Aorta (tissue), 5 donors: ENCODE results near the gene PAFAH1B2. TPM values are rescaled to one million over a fixed set of nuclear protein-coding genes. Genes with fewer than 3 reads are reported as not detected.

Experiments used
- ATAC-seq: fragments of 200-7000 bp; cut with Tn5 transposase; one replicate; pipeline ENCODE4 v1.9.1; 2022; ENCODE audit warnings: moderate library complexity; ENCODE audit not compliant: low FRiP score
- DNase-seq, 2 donors: peaks; one replicate each; pipeline ENCODE4 v3.0.0-alpha.2; 2020
- H3K27ac ChIP-seq, 2 donors: one replicate each; pipeline ENCODE4 v1.5.1; 2013; ENCODE audit warnings: low read length in 2 of 2, mild to moderate bottlenecking in 2 of 2, moderate library complexity in 2 of 2, control low read depth in 1 of 2, inconsistent platforms in 1 of 2, low read depth in 1 of 2
- H3K27me3 ChIP-seq, 2 donors: one replicate each; pipeline ENCODE4 v1.6.1; 2013; ENCODE audit warnings: control low read depth in 1 of 2, low read length in 1 of 2, mild to moderate bottlenecking in 1 of 2, moderate library complexity in 1 of 2; ENCODE audit not compliant: insufficient read depth in 2 of 2, control insufficient read depth in 1 of 2
- H3K36me3 ChIP-seq, 2 donors: one replicate each; pipeline ENCODE4 v1.6.1; 2013; ENCODE audit warnings: control low read depth in 1 of 2, low read length in 1 of 2, mild to moderate bottlenecking in 1 of 2; ENCODE audit not compliant: insufficient read depth in 2 of 2, control insufficient read depth in 1 of 2
- H3K4me1 ChIP-seq, 2 donors: one replicate each; pipeline ENCODE4 v1.6.1; 2013; ENCODE audit warnings: low read length in 2 of 2, control low read depth in 1 of 2, mild to moderate bottlenecking in 1 of 2, moderate library complexity in 1 of 2; ENCODE audit not compliant: insufficient read depth in 2 of 2, control insufficient read depth in 1 of 2
- H3K4me3 ChIP-seq, 2 donors: one replicate each; pipeline ENCODE4 v1.5.1; 2013; ENCODE audit warnings: low read length in 2 of 2, control low read depth in 1 of 2, mild to moderate bottlenecking in 1 of 2
- H3K9me3 ChIP-seq: one replicate; pipeline ENCODE4 v1.6.1; 2013; ENCODE audit warnings: mild to moderate bottlenecking, low read length; ENCODE audit not compliant: control insufficient read depth
- WGBS, 2 donors: extraction: QIAGEN DNeasy Blood & Tissue Kit; methylation state at CpG; one replicate each; pipeline ENCODE4 v1.1.7; 2013; 5-methylcytosine and 5-hydroxymethylcytosine counted together
- intact Hi-C, 2 donors: fragments of 100-400 bp; cut with DNase I; formaldehyde crosslinking; loops; one replicate each; pipeline versions ENCODE4 v1.14.2 to v1.15.0; 2022
- polyA plus RNA-seq, 2 donors: library from polyadenylated mRNA; stranded (reverse); fragments of 200-250 nt; gene quantifications; one replicate each; pipeline ENCODE4 v1.2.3, GENCODE V29; 2013
- total RNA-seq, 2 donors: library from RNA; stranded (reverse); fragmentation: NEBNext Ultra II Directional; extraction: Animal tissue kit (Norgen Biotek cat#: 25700); gene quantifications; one replicate each; pipeline ENCODE4 v1.2.1, GENCODE V29; 2021
- donor health status: healthy with polysubstance abuse.
- donor health status: Bipolar disorder and iron deficiency.
- donor health status: DM: no; HTN: no; CAD: no.
- donor health status: DM: no; HTN: no; CAD: no.
- donor health status: DM: yes; HTN: yes; CAD: no.

PAFAH1B2 gene
- total and polyA plus RNA-seq, 4 donors: 18.2 to 73.5 (median 45.2) TPM

DNA sequence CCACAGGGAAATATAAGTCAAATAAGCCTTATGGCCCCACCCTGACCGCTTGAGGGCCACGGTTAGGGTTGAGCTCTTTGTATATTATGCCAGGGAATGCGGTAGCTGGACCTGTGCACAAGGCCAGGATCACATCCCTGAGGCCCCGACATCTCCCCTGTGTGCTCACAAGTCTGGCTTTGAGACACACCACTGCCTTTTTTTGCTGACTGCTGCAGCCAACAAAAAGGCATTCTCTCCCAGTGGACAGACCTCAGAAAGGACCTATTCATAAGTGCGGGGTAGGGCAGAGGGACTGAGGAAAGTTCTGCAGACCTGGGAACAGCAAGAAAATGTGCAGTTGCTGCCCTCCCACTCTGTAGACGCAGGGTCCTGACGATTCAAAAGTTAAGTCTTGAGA is 31.0 kb downstream of the PAFAH1B2 start:
- DNase-seq (no peak), ATAC-seq (no peak)
- intact Hi-C loops: no loop called here
- Histone ChIP-seq H3K36me3 (no peaks in the 10 kb centered on the region), H3K4me1 (peaks cover 0 to 3% of the 10 kb centered on the region in 2 donors), H3K4me3 (no peak overlapping the region), H3K27ac (no peak overlapping the region), H3K9me3 (no peaks in the 10 kb centered on the region), H3K27me3 (no peaks in the 10 kb centered on the region)
- WGBS, 2 donors: 57 to 62% methylated on average over 7 of the region's 7 CpGs

GRCh38 chr11:117175781-117176180 is 31.7 kb downstream of the PAFAH1B2 start:
- H3K27ac ChIP-seq: no peak overlapping the region
- 84 to 85% methylated on average over 5 of the region's 5 CpGs for WGBS, 2 donors
- intact Hi-C loops: no loop called here
- DNase-seq: no peak
- H3K9me3 ChIP-seq: no peaks in the 10 kb centered on the region
- no peak for ATAC-seq
- no peaks in the 10 kb centered on the region for H3K27me3 ChIP-seq
- H3K36me3 ChIP-seq: no peaks in the 10 kb centered on the region
- H3K4me3 ChIP-seq: no peak overlapping the region
- H3K4me1 ChIP-seq: peaks cover 0 to 3% of the 10 kb centered on the region in 2 donors

GRCh38 chr11:117176186-117176585 is 32.1 kb downstream of the PAFAH1B2 start:
- Histone ChIP-seq H3K4me3 (no peak overlapping the region), H3K27me3 (no peaks in the 10 kb centered on the region), H3K9me3 (no peaks in the 10 kb centered on the region), H3K27ac (no peak overlapping the region), H3K36me3 (no peaks in the 10 kb centered on the region), H3K4me1 (peaks cover 0 to 3% of the 10 kb centered on the region in 2 donors)
- ATAC-seq (no peak), DNase-seq (no peak)
- intact Hi-C loops: no loop called here
- WGBS, 2 donors: 11 to 12% methylated on average over 1 of the region's 1 CpG

DNA sequence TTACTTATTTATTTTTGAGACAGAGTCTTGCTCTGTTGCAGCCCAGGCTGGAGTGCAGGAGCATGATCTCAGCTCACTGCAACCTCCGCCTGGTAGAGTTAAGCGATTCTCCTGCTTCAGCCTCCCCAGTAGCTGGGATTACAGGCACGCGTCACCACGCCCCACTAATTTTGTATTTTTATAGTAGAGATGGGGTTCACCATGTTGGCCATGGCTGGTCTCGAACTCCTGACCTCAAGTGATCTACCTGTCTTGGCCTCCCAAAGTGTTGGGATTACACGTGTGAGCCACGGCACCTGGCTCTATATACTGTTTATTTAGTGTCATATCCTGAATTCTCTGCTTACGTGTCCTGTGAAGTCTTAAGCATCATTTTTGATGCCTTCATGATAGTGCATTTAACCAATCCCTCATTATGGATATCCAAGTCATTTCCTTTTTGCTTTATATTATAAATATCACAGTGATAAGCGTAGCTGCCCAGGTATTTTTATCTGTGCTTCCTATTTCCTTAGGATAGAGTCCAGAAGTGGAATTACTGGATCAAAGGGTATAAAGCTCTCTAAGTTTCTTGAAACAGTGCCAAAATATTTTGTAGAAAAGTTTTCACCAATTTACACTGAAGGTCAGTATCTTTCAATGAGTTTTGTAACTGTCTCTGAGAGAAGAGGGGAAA is 33.6 kb downstream of the PAFAH1B2 start:
- H3K36me3 ChIP-seq: no peaks in the 10 kb centered on the region
- no peaks in the 10 kb centered on the region for H3K9me3 ChIP-seq
- intact Hi-C loops: loop anchor here in 1 of 2 donors (2.0 kb wide), 1 partner anchor 33 kb away; the partner anchor contains the start of gene PAFAH1B2
- peak overlapping the region in 1 of 2 donors; percentile 20 for H3K4me3 ChIP-seq
- no peaks in the 10 kb centered on the region for H3K27me3 ChIP-seq
- WGBS, 2 donors: 75 to 76% methylated on average over 10 of the region's 10 CpGs
- no peak for DNase-seq
- no peak overlapping the region for H3K27ac ChIP-seq
- ATAC-seq: no peak
- H3K4me1 ChIP-seq: peaks cover 0 to 3% of the 10 kb centered on the region in 2 donors

DNA sequence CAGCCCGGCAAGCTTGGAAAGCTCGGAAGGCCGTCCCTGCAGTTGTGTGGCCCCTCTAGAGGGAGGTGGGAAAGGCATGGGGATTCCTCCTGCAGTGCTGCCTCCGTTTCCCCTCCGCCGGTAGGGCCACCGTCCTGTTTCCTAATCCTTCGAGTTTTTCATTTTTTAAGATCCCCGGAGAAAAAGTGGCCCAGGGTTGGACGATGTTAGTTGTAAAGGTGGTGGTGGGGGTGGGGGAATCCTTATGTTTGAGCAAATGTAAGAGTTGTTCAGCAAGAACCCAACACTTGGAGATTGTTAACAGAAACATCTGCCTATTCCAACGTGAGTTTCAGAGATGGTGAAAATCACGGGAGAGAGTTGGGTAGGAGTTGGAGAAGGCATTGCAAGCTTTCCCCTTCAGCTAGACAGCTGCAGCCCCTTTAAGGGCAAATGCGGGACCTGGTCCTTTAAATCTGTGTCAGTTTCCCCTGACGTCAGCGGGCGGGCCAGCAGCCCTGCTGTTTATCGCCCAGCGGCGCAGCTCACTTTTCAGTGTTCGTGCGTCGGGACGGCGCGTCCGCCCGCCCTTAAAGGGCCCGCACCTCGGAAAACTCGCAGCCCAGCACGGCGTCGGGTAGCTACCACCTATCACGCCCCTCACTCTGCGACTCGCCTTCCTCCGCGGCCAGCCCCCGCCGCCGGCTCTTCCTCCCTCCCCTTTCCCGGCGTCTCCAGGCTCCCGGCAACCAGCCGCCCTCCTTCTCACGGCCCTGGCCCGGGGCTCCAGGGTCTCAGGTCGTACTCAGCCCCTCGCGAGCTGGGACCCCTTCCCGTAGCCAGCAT is 34.3 kb downstream of the PAFAH1B2 start, which contains the start of gene SIDT2:
Gene SIDT2 (plus strand): TSS at position 534 of the 825 bp plus-strand sequence. CDS start 521 bp downstream, outside the sequence.
- 0 to 1% methylated on average over 50 to 51 of the region's 51 CpGs for WGBS, 2 donors
- peak within 1 kb of the TSS; percentile 74 to 96 for H3K4me3 ChIP-seq
- H3K36me3 ChIP-seq: no peaks in the 10 kb centered on the region
- H3K27me3 ChIP-seq: no peaks in the 10 kb centered on the region
- H3K9me3 ChIP-seq: no peaks in the 10 kb centered on the region
- H3K4me1 ChIP-seq: peaks cover 0 to 3% of the 10 kb centered on the region in 2 donors
- intact Hi-C loops: loop anchor here in 1 of 2 donors (2.0 kb wide), 1 partner anchor 34 kb away; the partner anchor contains the start of gene PAFAH1B2
- peak; percentile 97 to 98 for DNase-seq
- ATAC-seq: peak; percentile 97
- H3K27ac ChIP-seq: peak within 1 kb of the TSS; percentile 50 to 84

DNA sequence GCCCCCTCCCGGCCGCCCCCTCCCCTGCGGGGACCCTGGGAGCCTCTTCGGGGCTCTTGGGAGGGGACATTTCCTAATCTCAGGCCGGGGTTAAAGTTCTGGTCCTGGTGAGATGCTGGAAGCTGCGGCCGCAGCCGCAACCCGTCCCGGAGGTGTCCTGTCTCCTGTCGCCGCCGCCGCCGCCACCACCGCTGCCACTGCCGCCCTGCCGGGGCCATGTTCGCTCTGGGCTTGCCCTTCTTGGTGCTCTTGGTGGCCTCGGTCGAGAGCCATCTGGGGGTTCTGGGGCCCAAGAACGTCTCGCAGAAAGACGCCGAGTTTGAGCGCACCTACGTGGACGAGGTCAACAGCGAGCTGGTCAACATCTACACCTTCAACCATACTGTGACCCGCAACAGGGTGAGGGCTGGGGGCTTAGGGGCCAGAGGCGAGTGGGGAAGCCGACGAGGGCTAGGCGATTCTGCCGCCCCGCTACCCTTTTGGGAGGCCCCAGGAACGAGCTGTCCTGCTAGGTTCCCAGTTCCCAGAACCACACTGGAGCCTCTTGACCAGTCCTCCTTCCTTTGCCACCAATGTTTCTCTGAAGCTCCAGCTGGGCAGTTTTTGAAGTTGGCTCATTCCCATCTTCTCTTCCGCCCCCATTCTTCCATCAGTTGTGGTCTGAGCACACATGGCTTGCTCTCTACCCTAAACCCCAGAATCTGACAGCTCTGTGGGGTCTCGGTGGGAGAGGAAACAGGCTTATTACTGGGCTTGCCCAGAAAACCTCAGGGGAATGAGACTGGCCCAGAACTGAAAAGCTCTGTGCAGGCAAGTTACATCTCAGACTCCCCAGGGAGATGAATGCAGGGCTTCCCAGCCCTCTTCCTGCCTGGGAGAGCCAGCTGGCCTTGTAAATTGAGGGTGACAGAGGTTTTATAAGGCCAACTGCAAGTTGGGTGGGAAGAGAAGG is 35.2 kb downstream of the PAFAH1B2 start:
- H3K9me3 ChIP-seq: no peaks in the 10 kb centered on the region
- ATAC-seq: peak; percentile 72
- no peaks in the 10 kb centered on the region for H3K36me3 ChIP-seq
- peak overlapping the region; percentile 50 to 84 for H3K27ac ChIP-seq
- H3K4me3 ChIP-seq: peak overlapping the region; percentile 74 to 96
- H3K27me3 ChIP-seq: no peaks in the 10 kb centered on the region
- H3K4me1 ChIP-seq: peaks cover 0 to 3% of the 10 kb centered on the region in 2 donors
- WGBS, 2 donors: 0% methylated on average over 36 to 39 of the region's 39 CpGs
- intact Hi-C loops: loop anchor here in 1 of 2 donors (2.0 kb wide), 1 partner anchor 35 kb away; the partner anchor contains the start of gene PAFAH1B2
- DNase-seq: peak; percentile 68 to 85

DNA sequence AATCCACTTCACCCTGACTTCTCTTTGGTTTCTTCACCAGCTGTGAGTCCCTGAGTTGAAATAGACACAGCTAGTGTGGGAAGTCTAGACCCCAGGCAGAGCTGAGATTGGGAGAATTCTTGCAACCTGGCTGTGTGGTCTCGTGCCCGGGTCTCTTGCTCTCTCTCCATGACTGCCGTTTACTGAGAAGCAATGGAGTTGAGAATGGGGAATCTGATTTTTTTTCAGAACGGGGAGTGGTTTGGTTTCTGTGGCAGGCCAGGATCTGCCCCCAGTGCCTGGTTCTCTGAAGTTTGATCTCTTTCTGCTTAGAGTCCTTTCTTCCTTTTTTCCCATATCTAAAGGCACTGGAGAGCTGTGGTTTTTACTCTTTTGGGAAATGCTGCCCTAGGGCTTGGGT is 35.9 kb downstream of the PAFAH1B2 start:
- ATAC-seq (no peak), DNase-seq (no peak)
- WGBS, 2 donors: 5 to 7% methylated on average over 4 of the region's 4 CpGs
- intact Hi-C loops: loop anchor here (2.0 to 5.0 kb wide), 2 partner anchors 47 to 49 kb away; no protein-coding TSS in a partner anchor
- no peaks in the 10 kb centered on the region for H3K9me3 ChIP-seq
- H3K4me3 ChIP-seq: peak overlapping the region; percentile 74 to 96
- no peaks in the 10 kb centered on the region for H3K36me3 ChIP-seq
- H3K27me3 ChIP-seq: no peaks in the 10 kb centered on the region
- peaks cover 0 to 3% of the 10 kb centered on the region in 2 donors for H3K4me1 ChIP-seq
- peak overlapping the region in 1 of 2 donors; percentile 84 for H3K27ac ChIP-seq
